Heart left ventricle (tissue), 16 donors: ENCODE measurements around the gene CD151. TPM values are rescaled to one million over a fixed set of nuclear protein-coding genes. Genes with fewer than 3 reads are reported as not detected.
A peak's percentile ranks its signal among the peaks of the same experiment; 100 is the strongest.

Experiments
- ATAC-seq, 4 donors: fragments of 200-7000 bp; cut with Tn5 transposase; one replicate each; pipeline ENCODE4 v1.9.1; 2020 to 2022; ENCODE audit warnings: moderate library complexity in 4 of 4, mild to moderate bottlenecking in 3 of 4, moderate number of reproducible peaks in 1 of 4
- DNase-seq, 5 donors: peaks; one replicate each; pipeline ENCODE4 v3.0.0-alpha.2; 2020
- H3K27ac ChIP-seq, 12 donors: fragments of 200-600 bp; sonication (generic) in 4 of 12; one replicate each; pipeline versions ENCODE4 v1.5.0 to v1.8.0; 2016 to 2022; ENCODE audit warnings: mild to moderate bottlenecking in 2 of 12
- H3K27me3 ChIP-seq, 9 donors: fragments of 200-600 bp; sonication (generic) in 2 of 9; one replicate each; pipeline versions ENCODE4 v1.5.1 to v1.8.0; 2016 to 2022; ENCODE audit warnings: mild to moderate bottlenecking in 3 of 9
- H3K36me3 ChIP-seq, 9 donors: fragments of 200-600 bp; sonication (generic) in 2 of 9; one replicate each; pipeline versions ENCODE4 v1.5.0 to v1.8.0; 2018 to 2022; ENCODE audit warnings: mild to moderate bottlenecking in 2 of 9
- H3K4me1 ChIP-seq, 12 donors: fragments of 200-600 bp; sonication (generic) in 4 of 12; one replicate each; pipeline versions ENCODE4 v1.5.0 to v1.8.0; 2016 to 2022; ENCODE audit warnings: mild to moderate bottlenecking in 3 of 12
- H3K4me3 ChIP-seq, 12 donors: fragments of 200-600 bp; sonication (generic) in 4 of 12; one replicate each; pipeline versions ENCODE4 v1.5.0 to v1.8.0; 2017 to 2022; ENCODE audit warnings: mild to moderate bottlenecking in 9 of 12, moderate library complexity in 4 of 12
- H3K9me3 ChIP-seq, 12 donors: fragments of 200-600 bp; sonication (generic) in 4 of 12; one replicate each; pipeline versions ENCODE4 v1.5.0 to v1.8.0; 2016 to 2022; ENCODE audit warnings: mild to moderate bottlenecking in 1 of 12
- CTCF ChIP-seq, 12 donors: fragments of 200-600 bp; sonication (generic) in 4 of 12; IDR thresholded peaks; one replicate each; pipeline versions ENCODE4 v1.5.0 to v1.8.0; 2018 to 2022; ENCODE audit warnings: antibody characterized with exemption in 12 of 12, mild to moderate bottlenecking in 5 of 12
- POLR2A ChIP-seq, 2 donors: fragments of 450-650 bp; IDR thresholded peaks; one replicate each; pipeline ENCODE4 v1.6.1; 2017; ENCODE audit warnings: antibody characterized with exemption in 2 of 2, mild to moderate bottlenecking in 2 of 2, moderate library complexity in 2 of 2
- WGBS, 4 donors: extraction: QIAGEN DNeasy Blood & Tissue Kit in 2 of 4; methylation state at CpG; one replicate each; pipeline versions ENCODE4 v1.1.5 to v1.1.7; 2013 to 2018; 5-methylcytosine and 5-hydroxymethylcytosine counted together
- intact Hi-C, 10 donors: fragments of 100-400 bp; cut with DNase I; formaldehyde crosslinking; loops; one replicate each; pipeline versions ENCODE4 v1.11.1 to v1.14.2; 2022
- polyA plus RNA-seq, 2 donors: library from polyadenylated mRNA; stranded (reverse); fragments of 200-250 nt; gene quantifications; one replicate each; pipeline ENCODE4 v1.2.3, GENCODE V29; 2013
- total RNA-seq, 9 donors: library from RNA; depleted of rRNA in 2 of 9; stranded (reverse); fragments of >200 nt in 2 of 9; fragmentation: NEBNext Ultra II Directional in 3 of 9; extraction: Animal tissue kit (Norgen Biotek cat#: 25700) in 3 of 9; gene quantifications; one replicate each; pipeline versions ENCODE4 v1.1.0 to v1.2.4, GENCODE V29; 2016 to 2023
- donor health status: ischemic (EF 13 %, LVEDD 7.1; RV severe dilation, severe dysfunction).
- donor health status: healthy with polysubstance abuse.
- donor health status: DM: no; HTN: yes; CAD: no.
- donor health status: DM: no; HTN: no; CAD: no.
- donor health status: ischemic (EF 25% LVEDD 6.9; RV normal size, moderate dysfunction).
- donor health status: ischemic (EF 25% LVEDD 5.7; RV mildly dilated, moderate dysfunction).
- donor health status: healthy.
- donor health status: DM: yes; HTN: yes; CAD: no.
- donor health status: ischemic (EF 35%, LVEDD 5.7; RV mildly dilated, moderate dysfunction).
- donor health status: nonischemic (EF 11% LVEDD 7.7; RV severe dilation, severe dysfunction).
- donor health status: DM: yes; HTN: yes; CAD: no.
- donor health status: PGD.
- donor health status: ischemic (EF 29% LVEDD 5.4; RV normal size, mild dysfunction).
- donor health status: nonischemic (EF 23%, LVEDD 6.1; RV moderate dilation, normal function).

The CD151 gene
- total and polyA plus RNA-seq, 11 donors = 323 to 817 (median 477) TPM

GRCh38 chr11:824942-825341 lies 7.8 kb upstream of the CD151 start:
- intact Hi-C loops = no loop called here
- H3K4me3 ChIP-seq = no peak overlapping the region
- 84 to 93% (median 86%) methylated on average over 10 to 11 of the region's 11 CpGs for WGBS, 4 donors
- ATAC-seq = no peak
- no peaks in the 10 kb centered on the region for H3K9me3 ChIP-seq
- DNase-seq = no peak
- peaks cover 0 to 43% (median 30%) of the 10 kb centered on the region in 9 donors for H3K36me3 ChIP-seq
- H3K4me1 ChIP-seq = peaks cover 10 to 76% (median 59%) of the 10 kb centered on the region in 12 donors
- H3K27me3 ChIP-seq = peaks cover 0 to 14% (median 0%) of the 10 kb centered on the region in 9 donors
- no peak overlapping the region for H3K27ac ChIP-seq
- TF ChIP-seq POLR2A (IDR thresholded peaks at IDR 0.05) = no peak
- TF ChIP-seq CTCF (IDR thresholded peaks at IDR 0.05) = no peak

DNA sequence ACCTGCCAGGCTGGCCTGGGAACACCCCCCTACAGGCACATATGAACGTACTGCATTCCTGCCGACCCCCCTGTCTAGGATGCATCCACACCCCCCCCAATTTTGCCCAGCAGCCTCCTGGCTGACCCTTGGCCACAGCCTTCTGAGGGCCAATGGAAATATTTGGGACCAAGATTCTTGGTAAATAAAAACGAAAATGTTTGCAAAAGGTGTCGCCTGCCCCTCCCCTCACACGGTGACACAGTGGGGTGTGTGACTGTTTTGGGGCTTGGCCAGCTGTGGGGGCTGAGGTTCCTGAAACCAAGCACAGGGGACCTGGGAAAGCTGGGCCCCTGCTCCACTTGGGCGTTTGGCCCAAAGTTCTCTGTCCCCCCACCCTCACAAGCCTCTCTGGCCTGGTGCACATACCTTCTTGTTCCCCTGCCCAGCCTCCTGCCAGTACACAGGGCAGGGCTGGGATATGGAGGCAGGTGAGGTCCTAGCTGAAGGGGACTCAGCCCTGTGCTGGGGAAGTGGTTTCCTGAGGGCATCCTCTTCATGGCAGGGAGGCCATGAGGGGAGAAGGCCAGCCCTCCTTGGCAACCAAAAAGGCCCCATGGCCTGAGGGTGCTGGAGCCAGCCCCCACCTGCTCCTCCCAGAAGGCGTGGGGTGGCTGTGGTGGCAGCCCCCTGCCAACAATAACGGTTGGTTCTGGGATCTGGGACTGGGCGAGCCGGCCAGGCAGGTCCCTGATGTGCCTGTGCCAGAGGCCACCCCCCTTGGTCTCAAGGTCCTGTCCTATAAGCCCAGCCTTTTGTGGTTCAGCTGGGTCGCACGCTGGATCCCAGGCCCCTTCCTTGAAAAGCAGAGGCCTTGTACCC lies 7.2 kb upstream of the CD151 start:
- Histone ChIP-seq H3K36me3 (peaks cover 0 to 43% (median 30%) of the 10 kb centered on the region in 9 donors), H3K4me3 (no peak overlapping the region), H3K9me3 (no peaks in the 10 kb centered on the region), H3K27me3 (peaks cover 0 to 21% (median 0%) of the 10 kb centered on the region in 9 donors), H3K27ac (peak overlapping the region in 2 of 12 donors; percentile 82 to 91), H3K4me1 (peaks cover 10 to 78% (median 63%) of the 10 kb centered on the region in 12 donors)
- WGBS, 4 donors = 74 to 88% (median 85%) methylated on average over 6 to 12 of the region's 12 CpGs
- DNase-seq (no peak), ATAC-seq (no peak)
- no peak for TF ChIP-seq CTCF (IDR thresholded peaks at IDR 0.05)
- TF ChIP-seq POLR2A (IDR thresholded peaks at IDR 0.05) = no peak
- intact Hi-C loops = no loop called here

- Histone ChIP-seq H3K27me3 (peaks cover 0 to 27% (median 0%) of the 10 kb centered on the region in 9 donors), H3K36me3 (peaks cover 0 to 43% (median 30%) of the 10 kb centered on the region in 9 donors), H3K27ac (peak overlapping the region in 11 of 12 donors; percentile 71 to 91 (median 82)), H3K4me3 (peak overlapping the region in 5 of 12 donors; percentile 55 to 63 (median 61)), H3K4me1 (peaks cover 4 to 78% (median 63%) of the 10 kb centered on the region in 12 donors), H3K9me3 (no peaks in the 10 kb centered on the region)
- ATAC-seq (no peak), DNase-seq (no peak)
- WGBS, 4 donors = 74 to 88% (median 82%) methylated on average over 7 to 9 of the region's 9 CpGs
- TF ChIP-seq POLR2A (IDR thresholded peaks at IDR 0.05) (no peak), CTCF (IDR thresholded peaks at IDR 0.05) (no peak)
- intact Hi-C loops = no loop called here
Measured at GRCh38 chr11:826227-826621, 6.5 kb upstream of the CD151 start.

DNA sequence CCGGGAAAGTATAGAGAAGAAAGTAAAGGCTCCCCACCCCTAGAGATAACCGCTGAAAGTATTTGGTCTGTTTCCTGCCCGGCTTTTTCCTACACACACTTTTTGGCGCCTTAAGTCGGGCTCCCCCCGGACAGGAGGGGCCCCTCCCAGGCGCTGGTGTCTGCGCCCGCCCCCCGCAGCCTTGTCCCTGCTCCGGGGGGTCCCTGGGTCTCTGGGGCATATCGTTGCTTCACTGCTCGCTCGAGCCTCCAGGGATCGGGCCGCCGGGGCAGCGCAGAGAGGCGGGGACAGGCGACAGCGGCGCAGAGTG lies 6.0 kb upstream of the CD151 start:
- WGBS, 4 donors = 2 to 6% (median 4%) methylated on average over 12 to 22 of the region's 22 CpGs
- DNase-seq = peak in 1 of 5 donors; percentile 63
- TF ChIP-seq CTCF (IDR thresholded peaks at IDR 0.05) (no peak), POLR2A (IDR thresholded peaks at IDR 0.05) (no peak)
- intact Hi-C loops = no loop called here
- Histone ChIP-seq H3K27me3 (peaks cover 0 to 33% (median 0%) of the 10 kb centered on the region in 9 donors), H3K36me3 (peaks cover 0 to 40% (median 30%) of the 10 kb centered on the region in 9 donors), H3K9me3 (no peaks in the 10 kb centered on the region), H3K27ac (peak overlapping the region; percentile 71 to 91 (median 83)), H3K4me3 (peak overlapping the region; percentile 39 to 69 (median 60)), H3K4me1 (peaks cover 2 to 78% (median 60%) of the 10 kb centered on the region in 12 donors)
- ATAC-seq = peak in 1 of 4 donors; percentile 0
